Activated naive CD8-positive, alpha-beta T cell treated with anti-CD3 and anti-CD28 coated beads, Interleukin-2, amount 50 U/mL, for 24 hours (primary cell): ENCODE measurements around the gene ARHGAP12.
"Not testable (repeated sequence)": the region's sequence is repeated elsewhere in the genome, so short reads cannot be mapped to it uniquely, and the experiment has no call there.

Experiments used
- ATAC-seq: fragments of 150-1000 bp; cut with Tn5 transposase; one replicate; pipeline ENCODE4 v1.10.0; 2021
- DNase-seq: peaks from one replicate; pipeline ENCODE4 v3.0.0; 2021
- H3K27ac Mint-ChIP-seq: one replicate; pipeline ENCODE4 v1.8.0; 2021; ENCODE audit warnings: mild to moderate bottlenecking, mixed read lengths
- H3K27me3 Mint-ChIP-seq: one replicate; pipeline ENCODE4 v1.8.0; 2021; ENCODE audit warnings: mixed read lengths
- H3K36me3 Mint-ChIP-seq: one replicate; pipeline ENCODE4 v1.8.0; 2021; ENCODE audit warnings: low read depth, mixed read lengths
- H3K4me1 Mint-ChIP-seq: one replicate; pipeline ENCODE4 v1.8.0; 2021; ENCODE audit warnings: mixed read lengths
- H3K4me3 Mint-ChIP-seq: one replicate; pipeline ENCODE4 v1.8.0; 2021; ENCODE audit warnings: mild to moderate bottlenecking, moderate library complexity, mixed read lengths
- H3K9me3 Mint-ChIP-seq: one replicate; pipeline ENCODE4 v1.8.0; 2021; ENCODE audit warnings: mixed read lengths

ARHGAP12 gene

GRCh38 chr10:31773749-31774298, 154.8 kb downstream of the ARHGAP12 start:
- Mint-ChIP-seq H3K36me3 (no peaks in the 10 kb centered on the region), H3K27ac (no peak overlapping the region), H3K4me3 (no peak overlapping the region), H3K4me1 (peaks cover 10% of the 10 kb centered on the region), H3K27me3 (no peaks in the 10 kb centered on the region), H3K9me3 (no peaks in the 10 kb centered on the region)
- DNase-seq (no peak), ATAC-seq (no peak)

GRCh38 chr10:31771331-31771831, 157.2 kb downstream of the ARHGAP12 start:
- H3K4me1 Mint-ChIP-seq: peaks cover 13% of the 10 kb centered on the region
- DNase-seq (no peak), ATAC-seq (no peak)
- no peaks in the 10 kb centered on the region for H3K36me3 Mint-ChIP-seq
- no peaks in the 10 kb centered on the region for H3K27me3 Mint-ChIP-seq
- no peaks in the 10 kb centered on the region for H3K9me3 Mint-ChIP-seq
- no peak overlapping the region for H3K4me3 Mint-ChIP-seq
- no peak overlapping the region for H3K27ac Mint-ChIP-seq

- Mint-ChIP-seq H3K27ac (no peak overlapping the region), H3K9me3 (no peaks in the 10 kb centered on the region), H3K27me3 (peaks cover 4% of the 10 kb centered on the region), H3K4me1 (peaks cover 13% of the 10 kb centered on the region), H3K4me3 (no peak overlapping the region), H3K36me3 (no peaks in the 10 kb centered on the region)
- peak; percentile 59 for ATAC-seq
- peak; percentile 57 for DNase-seq
Measured at GRCh38 chr10:31770307-31770902, 158.2 kb downstream of the ARHGAP12 start.

GRCh38 chr10:31769564-31769963, 159.1 kb downstream of the ARHGAP12 start:
- no peaks in the 10 kb centered on the region for H3K36me3 Mint-ChIP-seq
- H3K27me3 Mint-ChIP-seq: peaks cover 4% of the 10 kb centered on the region
- DNase-seq (no peak), ATAC-seq (no peak)
- H3K9me3 Mint-ChIP-seq: no peaks in the 10 kb centered on the region
- peaks cover 13% of the 10 kb centered on the region for H3K4me1 Mint-ChIP-seq
- H3K4me3 Mint-ChIP-seq: no peak overlapping the region
- no peak overlapping the region for H3K27ac Mint-ChIP-seq

- H3K27me3 Mint-ChIP-seq, DNase-seq: not testable (repeated sequence)
Measured at GRCh38 chr10:31768935-31769334, 159.7 kb downstream of the ARHGAP12 start.

GRCh38 chr10:31768467-31768866, 160.2 kb downstream of the ARHGAP12 start:
- no peak overlapping the region for H3K27ac Mint-ChIP-seq
- ATAC-seq: no peak

More at GRCh38 chr10:31768935-31769334, 159.7 kb downstream of the ARHGAP12 start:
- H3K4me3 Mint-ChIP-seq, H3K36me3 Mint-ChIP-seq, H3K27ac Mint-ChIP-seq, H3K9me3 Mint-ChIP-seq, ATAC-seq: not testable (repeated sequence)
- peaks cover 13% of the 10 kb centered on the region for H3K4me1 Mint-ChIP-seq

GRCh38 chr10:31765541-31765940, 163.1 kb downstream of the ARHGAP12 start:
- Mint-ChIP-seq H3K4me1 (peaks cover 20% of the 10 kb centered on the region), H3K4me3 (no peak overlapping the region), H3K9me3 (no peaks in the 10 kb centered on the region), H3K27me3 (peaks cover 4% of the 10 kb centered on the region), H3K36me3 (no peaks in the 10 kb centered on the region), H3K27ac (no peak overlapping the region)
- ATAC-seq: no peak
- no peak for DNase-seq

More at GRCh38 chr10:31768467-31768866, 160.2 kb downstream of the ARHGAP12 start:
- peaks cover 13% of the 10 kb centered on the region for H3K4me1 Mint-ChIP-seq
- H3K4me3 Mint-ChIP-seq: no peak overlapping the region
- no peaks in the 10 kb centered on the region for H3K36me3 Mint-ChIP-seq
- no peaks in the 10 kb centered on the region for H3K9me3 Mint-ChIP-seq
- DNase-seq: no peak
- H3K27me3 Mint-ChIP-seq: peaks cover 4% of the 10 kb centered on the region

- DNase-seq (no peak), ATAC-seq (no peak)
- Mint-ChIP-seq H3K4me1 (peaks cover 19% of the 10 kb centered on the region), H3K36me3 (no peaks in the 10 kb centered on the region), H3K27me3 (peaks cover 4% of the 10 kb centered on the region), H3K27ac (no peak overlapping the region), H3K9me3 (no peaks in the 10 kb centered on the region), H3K4me3 (no peak overlapping the region)
Measured at GRCh38 chr10:31762316-31762715, 166.3 kb downstream of the ARHGAP12 start.

- H3K27ac Mint-ChIP-seq: no peak overlapping the region
- no peak for DNase-seq
- peak overlapping the region; percentile 32 for H3K4me3 Mint-ChIP-seq
Measured at GRCh38 chr10:31761156-31761555, 167.5 kb downstream of the ARHGAP12 start.

GRCh38 chr10:31760674-31761081, 168.0 kb downstream of the ARHGAP12 start:
- Mint-ChIP-seq H3K4me3 (peak overlapping the region; percentile 90), H3K36me3 (no peaks in the 10 kb centered on the region), H3K4me1 (peaks cover 19% of the 10 kb centered on the region), H3K27me3 (no peaks in the 10 kb centered on the region), H3K9me3 (no peaks in the 10 kb centered on the region), H3K27ac (peak overlapping the region; percentile 78)
- DNase-seq: no peak
- peak; percentile 0 for ATAC-seq

More at GRCh38 chr10:31761156-31761555, 167.5 kb downstream of the ARHGAP12 start:
- Mint-ChIP-seq H3K36me3 (no peaks in the 10 kb centered on the region), H3K4me1 (peaks cover 19% of the 10 kb centered on the region), H3K9me3 (no peaks in the 10 kb centered on the region), H3K27me3 (peaks cover 4% of the 10 kb centered on the region)
- no peak for ATAC-seq

- Mint-ChIP-seq H3K4me3 (peak overlapping the region; percentile 90), H3K36me3 (no peaks in the 10 kb centered on the region), H3K4me1 (peaks cover 19% of the 10 kb centered on the region), H3K27ac (peak overlapping the region; percentile 78), H3K27me3 (no peaks in the 10 kb centered on the region), H3K9me3 (no peaks in the 10 kb centered on the region)
- peak; percentile 93 for DNase-seq
- ATAC-seq: peak; percentile 91
Measured at GRCh38 chr10:31759799-31760626, 168.6 kb downstream of the ARHGAP12 start.

- H3K9me3 Mint-ChIP-seq: no peaks in the 10 kb centered on the region
- no peaks in the 10 kb centered on the region for H3K27me3 Mint-ChIP-seq
- DNase-seq (peak; percentile 73), ATAC-seq (peak; percentile 53)
- H3K4me3 Mint-ChIP-seq: peak overlapping the region; percentile 90
- peaks cover 19% of the 10 kb centered on the region for H3K4me1 Mint-ChIP-seq
- peak overlapping the region; percentile 95 for H3K27ac Mint-ChIP-seq
- no peaks in the 10 kb centered on the region for H3K36me3 Mint-ChIP-seq
Measured at GRCh38 chr10:31759124-31759798, 169.4 kb downstream of the ARHGAP12 start.

- H3K9me3 Mint-ChIP-seq: no peaks in the 10 kb centered on the region
- H3K27ac Mint-ChIP-seq: no peak overlapping the region
- peaks cover 19% of the 10 kb centered on the region for H3K4me1 Mint-ChIP-seq
- H3K4me3 Mint-ChIP-seq: no peak overlapping the region
- no peaks in the 10 kb centered on the region for H3K27me3 Mint-ChIP-seq
- DNase-seq (no peak), ATAC-seq (no peak)
- H3K36me3 Mint-ChIP-seq: no peaks in the 10 kb centered on the region
Measured at GRCh38 chr10:31758495-31758894, 170.1 kb downstream of the ARHGAP12 start.

- Mint-ChIP-seq H3K27ac (no peak overlapping the region), H3K27me3 (no peaks in the 10 kb centered on the region), H3K36me3 (no peaks in the 10 kb centered on the region), H3K4me3 (no peak overlapping the region), H3K9me3 (no peaks in the 10 kb centered on the region), H3K4me1 (peaks cover 19% of the 10 kb centered on the region)
- DNase-seq (no peak), ATAC-seq (no peak)
Measured at GRCh38 chr10:31757831-31758230, 170.8 kb downstream of the ARHGAP12 start.
